Hepatocyte (in vitro differentiated cells): ENCODE measurements around the gene SIX2.

ENCODE experiments used
- EZH2 ChIP-seq: fragments of 200-600 bp; sonication (generic); IDR thresholded peaks from 2 replicates; pipeline ENCODE4 v1.6.1; 2016; ENCODE audit warnings: antibody characterized with exemption, mild to moderate bottlenecking, borderline replicate concordance
- EZH2phosphoT487 ChIP-seq: fragments of 200-600 bp; sonication (generic); IDR thresholded peaks from one replicate; pipeline ENCODE4 v1.6.1; 2018; ENCODE audit warnings: antibody characterized with exemption, mild to moderate bottlenecking, low read depth, moderate library complexity; ENCODE audit not compliant: unreplicated experiment, severe bottlenecking
- TF ChIP-seq, protein P1 (sequence below): fragments of 200-600 bp; sonication (generic); IDR thresholded peaks from 2 replicates; pipeline ENCODE4 v1.5.1; 2016; ENCODE audit warnings: antibody characterized with exemption, mild to moderate bottlenecking; ENCODE audit not compliant: poor library complexity

DNA sequence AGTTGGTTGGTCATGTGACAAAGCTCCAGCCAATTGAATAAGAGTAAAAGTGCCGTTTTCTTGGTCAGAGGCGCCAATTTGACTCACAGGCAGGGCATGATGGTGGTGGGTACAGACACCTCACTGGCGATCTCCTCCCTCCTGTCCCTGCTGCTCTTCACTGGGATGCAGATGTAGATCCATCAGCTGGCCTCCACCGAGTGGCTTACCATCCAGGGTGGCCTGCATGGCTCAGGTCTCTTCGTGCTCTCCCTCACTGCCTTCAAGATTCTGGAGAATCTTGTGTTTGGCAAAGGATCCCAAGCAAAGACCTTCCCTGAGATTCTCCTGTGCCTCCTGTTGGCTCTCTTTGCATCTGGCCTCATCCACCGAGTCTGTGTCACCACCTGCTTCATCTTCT, 12.9 kb downstream of the SIX2 start:
- TF ChIP-seq EZH2 (no peak), EZH2phosphoT487 (no peak)
- TF ChIP-seq, protein P1, sequence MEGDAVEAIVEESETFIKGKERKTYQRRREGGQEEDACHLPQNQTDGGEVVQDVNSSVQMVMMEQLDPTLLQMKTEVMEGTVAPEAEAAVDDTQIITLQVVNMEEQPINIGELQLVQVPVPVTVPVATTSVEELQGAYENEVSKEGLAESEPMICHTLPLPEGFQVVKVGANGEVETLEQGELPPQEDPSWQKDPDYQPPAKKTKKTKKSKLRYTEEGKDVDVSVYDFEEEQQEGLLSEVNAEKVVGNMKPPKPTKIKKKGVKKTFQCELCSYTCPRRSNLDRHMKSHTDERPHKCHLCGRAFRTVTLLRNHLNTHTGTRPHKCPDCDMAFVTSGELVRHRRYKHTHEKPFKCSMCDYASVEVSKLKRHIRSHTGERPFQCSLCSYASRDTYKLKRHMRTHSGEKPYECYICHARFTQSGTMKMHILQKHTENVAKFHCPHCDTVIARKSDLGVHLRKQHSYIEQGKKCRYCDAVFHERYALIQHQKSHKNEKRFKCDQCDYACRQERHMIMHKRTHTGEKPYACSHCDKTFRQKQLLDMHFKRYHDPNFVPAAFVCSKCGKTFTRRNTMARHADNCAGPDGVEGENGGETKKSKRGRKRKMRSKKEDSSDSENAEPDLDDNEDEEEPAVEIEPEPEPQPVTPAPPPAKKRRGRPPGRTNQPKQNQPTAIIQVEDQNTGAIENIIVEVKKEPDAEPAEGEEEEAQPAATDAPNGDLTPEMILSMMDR = no peak
